WI38 (cell line): ENCODE measurements around the gene DRC7.
A peak's percentile ranks its signal among the peaks of the same experiment; 100 is the strongest.
"Not testable (repeated sequence)": the region's sequence is repeated elsewhere in the genome, so short reads cannot be mapped to it uniquely, and the experiment has no call there.

Experiments used
- H3K4me3 ChIP-seq: 2 replicates; pipeline ENCODE4 v1.5.1; 2011; ENCODE audit warnings: low read depth, mild to moderate bottlenecking, control low read depth, low read length
- TF ChIP-seq, protein P1 (sequence below): IDR thresholded peaks from 2 replicates; pipeline ENCODE4 v1.5.1; 2012; ENCODE audit warnings: low read depth, mild to moderate bottlenecking, control low read depth, low read length

The DRC7 gene

DNA sequence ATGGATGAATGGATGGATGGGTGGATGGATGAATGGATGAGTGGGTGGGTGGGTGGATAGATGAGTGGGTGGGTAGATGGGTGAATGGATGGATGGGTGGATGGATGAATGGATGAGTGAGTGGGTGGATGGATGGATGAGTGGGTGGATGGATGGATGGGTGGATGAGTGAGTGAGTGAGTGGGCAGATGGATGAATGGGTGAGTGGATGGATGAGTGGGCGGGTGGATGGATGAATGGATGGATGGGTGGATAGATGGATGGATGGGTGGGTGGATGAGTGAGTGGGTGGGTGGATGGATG, 34.5 kb downstream of the DRC7 start:
- TF ChIP-seq, protein P1, sequence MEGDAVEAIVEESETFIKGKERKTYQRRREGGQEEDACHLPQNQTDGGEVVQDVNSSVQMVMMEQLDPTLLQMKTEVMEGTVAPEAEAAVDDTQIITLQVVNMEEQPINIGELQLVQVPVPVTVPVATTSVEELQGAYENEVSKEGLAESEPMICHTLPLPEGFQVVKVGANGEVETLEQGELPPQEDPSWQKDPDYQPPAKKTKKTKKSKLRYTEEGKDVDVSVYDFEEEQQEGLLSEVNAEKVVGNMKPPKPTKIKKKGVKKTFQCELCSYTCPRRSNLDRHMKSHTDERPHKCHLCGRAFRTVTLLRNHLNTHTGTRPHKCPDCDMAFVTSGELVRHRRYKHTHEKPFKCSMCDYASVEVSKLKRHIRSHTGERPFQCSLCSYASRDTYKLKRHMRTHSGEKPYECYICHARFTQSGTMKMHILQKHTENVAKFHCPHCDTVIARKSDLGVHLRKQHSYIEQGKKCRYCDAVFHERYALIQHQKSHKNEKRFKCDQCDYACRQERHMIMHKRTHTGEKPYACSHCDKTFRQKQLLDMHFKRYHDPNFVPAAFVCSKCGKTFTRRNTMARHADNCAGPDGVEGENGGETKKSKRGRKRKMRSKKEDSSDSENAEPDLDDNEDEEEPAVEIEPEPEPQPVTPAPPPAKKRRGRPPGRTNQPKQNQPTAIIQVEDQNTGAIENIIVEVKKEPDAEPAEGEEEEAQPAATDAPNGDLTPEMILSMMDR, result no peak
- no peak overlapping the region for H3K4me3 ChIP-seq

DNA sequence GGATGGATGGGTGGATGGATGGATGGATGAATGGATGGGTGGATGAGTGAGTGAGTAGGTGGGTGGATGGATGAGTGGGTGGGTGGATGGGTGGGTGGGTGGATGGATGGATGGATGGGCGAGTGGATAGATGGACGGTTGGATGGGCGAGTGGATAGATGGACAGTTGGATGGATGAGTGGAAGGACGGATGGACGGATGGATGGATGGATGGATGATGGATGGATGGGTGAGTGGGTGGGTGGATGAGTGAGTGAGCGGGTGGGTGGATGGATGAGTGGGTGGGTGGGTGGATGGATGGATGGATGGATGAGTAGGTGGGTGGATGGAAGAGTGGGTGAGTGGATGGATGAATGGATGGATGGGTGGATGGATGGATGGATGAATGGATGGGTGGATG, 35.2 kb downstream of the DRC7 start:
- not testable (repeated sequence) for H3K4me3 ChIP-seq

DNA sequence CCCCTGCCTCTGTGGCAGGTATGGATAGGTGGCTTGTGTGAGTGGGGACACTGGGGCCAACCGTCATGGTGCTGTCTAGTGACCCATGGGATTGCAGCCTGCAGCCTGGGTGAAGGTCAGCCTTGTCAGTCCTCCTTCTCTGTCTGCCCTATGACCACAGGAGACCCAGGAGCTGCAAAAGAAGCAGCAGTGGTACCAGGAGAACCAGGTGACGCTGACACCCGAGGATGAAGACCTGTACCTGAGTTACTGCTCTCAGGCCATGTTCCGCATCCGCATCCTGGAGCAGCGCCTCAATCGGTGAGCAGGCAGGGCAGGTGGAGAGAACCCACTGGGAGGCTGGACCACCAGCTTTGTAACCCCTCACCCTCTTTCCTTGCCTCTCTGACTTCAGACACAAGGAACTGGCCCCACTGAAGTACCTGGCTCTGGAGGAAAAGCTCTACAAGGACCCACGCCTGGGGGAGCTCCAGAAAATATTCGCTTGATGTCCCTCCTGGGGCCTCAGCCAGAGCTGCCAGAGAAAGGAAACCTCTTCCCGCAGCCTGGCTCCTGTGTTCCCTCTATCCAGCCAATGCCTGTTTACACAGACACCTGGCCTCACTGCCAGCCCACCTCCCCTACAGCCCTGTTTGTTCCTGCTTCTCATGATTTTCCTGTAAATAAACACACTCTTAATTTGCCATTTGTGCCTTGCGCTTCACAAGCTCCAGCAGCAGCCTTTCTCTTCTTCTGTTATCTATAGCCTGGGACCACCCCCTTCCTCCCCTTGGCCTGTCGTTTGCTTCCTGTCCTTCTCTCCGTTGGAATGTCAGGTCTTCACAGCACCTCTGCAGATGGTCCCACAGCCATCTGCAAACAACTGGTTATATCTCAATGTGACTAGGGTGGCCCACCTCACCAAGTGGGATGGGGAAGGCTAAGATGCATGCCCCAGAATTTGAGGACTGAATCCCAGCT, 36.4 kb downstream of the DRC7 start:
- TF ChIP-seq, protein P1, result no peak
- no peak overlapping the region for H3K4me3 ChIP-seq

DNA sequence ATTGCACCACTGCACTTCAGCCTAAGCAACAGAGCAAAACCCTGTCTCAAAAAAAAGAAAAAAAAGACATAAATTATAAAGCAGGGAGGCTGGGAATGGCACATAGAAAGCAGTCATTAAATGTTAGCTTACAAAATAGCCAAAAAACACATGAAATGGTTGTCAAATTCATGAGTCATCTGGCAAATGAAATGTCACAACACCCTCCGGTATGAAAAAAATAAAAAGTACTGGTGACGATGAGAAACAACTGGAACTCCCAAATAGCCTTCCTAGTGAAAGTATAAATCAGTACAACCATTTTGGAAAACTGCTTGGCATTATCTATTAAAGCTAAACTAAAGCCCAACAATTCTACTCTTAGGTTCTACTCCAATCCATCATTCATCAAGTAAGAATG, 37.4 kb downstream of the DRC7 start:
- H3K4me3 ChIP-seq, result no peak overlapping the region
- TF ChIP-seq, protein P1, result no peak

DNA sequence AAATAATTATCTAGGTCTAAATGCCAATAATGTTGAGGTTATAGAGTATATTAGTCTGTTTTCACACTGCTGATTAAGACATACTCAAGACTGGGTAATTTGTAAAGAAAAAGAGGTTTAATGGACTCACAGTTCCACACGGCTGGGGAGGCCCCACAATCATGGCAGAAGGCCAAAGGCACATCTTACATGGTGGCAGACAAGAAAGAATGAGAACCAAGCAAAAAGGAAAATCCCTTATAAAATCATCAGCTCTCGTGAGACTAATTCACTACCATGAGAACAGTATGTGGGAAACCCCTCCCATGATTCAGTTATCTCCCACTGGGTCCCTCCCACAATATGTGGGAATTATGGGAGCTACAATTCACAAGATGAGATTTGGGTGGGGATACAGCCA, 38.1 kb downstream of the DRC7 start:
- TF ChIP-seq, protein P1, result no peak
- no peak overlapping the region for H3K4me3 ChIP-seq

DNA sequence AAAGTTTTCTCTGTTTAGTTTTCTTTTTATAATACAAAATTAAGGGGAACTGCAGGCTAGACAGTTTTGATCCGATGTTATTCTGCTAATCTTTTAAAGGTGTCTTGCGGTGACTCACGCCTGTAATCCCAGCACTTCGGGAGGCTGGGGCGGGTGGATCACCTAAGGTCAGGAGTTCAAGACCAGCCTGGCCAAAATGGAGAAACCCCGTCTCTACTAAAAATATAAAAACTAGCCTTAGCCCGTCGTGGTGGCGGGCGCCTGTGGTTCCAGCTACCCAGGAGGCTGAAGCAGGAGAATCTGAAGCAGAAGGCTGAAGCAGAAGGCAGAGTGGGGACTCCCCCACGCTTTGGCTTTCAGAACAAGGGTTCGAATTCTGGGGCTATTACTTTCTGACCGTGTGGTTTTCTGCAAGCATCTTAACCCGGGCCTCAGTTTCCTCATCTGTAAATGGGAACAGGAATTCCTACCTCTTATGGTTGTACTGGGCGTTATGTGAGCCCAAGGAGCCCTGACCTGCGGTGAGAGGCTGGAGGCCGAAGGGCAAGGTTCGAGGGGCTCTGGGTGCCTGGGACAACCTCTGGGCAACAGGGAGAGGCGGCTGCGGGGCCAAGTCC, 39.8 kb downstream of the DRC7 start:
- peak overlapping the region; percentile 80 for H3K4me3 ChIP-seq

DNA sequence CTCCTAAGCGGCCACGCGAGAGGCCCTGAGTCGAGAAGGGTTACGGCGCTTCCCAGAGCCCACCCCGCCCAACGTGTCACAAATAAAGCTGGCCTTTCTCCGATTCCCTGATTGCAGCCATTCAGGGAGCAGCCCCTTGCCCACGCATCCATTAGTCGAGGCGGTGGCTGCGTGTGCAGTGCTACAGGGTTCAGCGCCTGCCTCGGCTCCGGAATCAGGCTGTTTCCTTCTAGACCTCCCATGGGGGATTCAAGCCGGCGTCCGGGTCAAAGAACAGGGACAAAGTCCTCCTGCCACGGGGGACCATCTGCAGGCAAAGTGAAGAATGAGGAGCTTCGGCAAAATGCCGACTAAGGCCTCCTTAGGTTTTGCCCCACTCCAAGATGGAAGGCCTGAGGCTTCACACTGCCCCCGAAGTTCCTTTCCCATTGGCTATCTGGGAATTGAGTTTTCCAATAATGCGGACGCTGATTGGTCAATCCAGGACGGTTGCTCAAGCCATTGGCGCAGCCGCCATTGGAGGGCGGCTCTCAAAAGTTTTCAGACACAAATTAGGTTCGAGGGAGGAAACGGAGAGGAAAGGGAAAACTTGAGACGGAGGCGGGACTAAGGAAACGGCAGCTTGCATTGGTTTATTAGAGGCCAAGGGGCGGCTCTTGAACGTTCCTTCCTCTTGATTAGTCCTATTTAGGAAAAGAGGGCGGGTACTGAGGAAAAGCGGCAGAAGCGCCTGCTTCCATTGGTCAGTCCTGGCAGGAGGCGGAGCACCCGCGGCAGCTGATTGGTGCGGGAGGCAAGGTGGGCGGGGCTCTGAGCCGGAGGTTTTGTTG, 40.5 kb downstream of the DRC7 start:
- H3K4me3 ChIP-seq, result peak overlapping the region; percentile 80
- TF ChIP-seq, protein P1, result no peak

More for the DNA sequence above, 39.8 kb downstream of the DRC7 start:
- TF ChIP-seq, protein P1, result no peak
